Naive B cell (primary cell): ENCODE results near the gene COX10. TPM values are rescaled to one million over a fixed set of nuclear protein-coding genes. Genes with fewer than 3 reads are reported as not detected.

ENCODE experiments used
- ATAC-seq, 2 donors: fragments of 150-1000 bp; cut with Tn5 transposase; 2 replicates each; pipeline ENCODE4 v1.10.0; 2021; ENCODE audit warnings: low read depth in 2 of 2, mild to moderate bottlenecking in 2 of 2, moderate library complexity in 2 of 2
- DNase-seq: peaks from one replicate; pipeline ENCODE4 v3.0.0; 2022
- H3K27ac Mint-ChIP-seq, 6 donors: one replicate each; pipeline ENCODE4 v1.8.0; 2020 to 2022; ENCODE audit warnings: mild to moderate bottlenecking in 6 of 6, mixed read lengths in 6 of 6, moderate library complexity in 5 of 6, inconsistent platforms in 2 of 6
- H3K27me3 Mint-ChIP-seq, 3 donors: one replicate each; pipeline ENCODE4 v1.8.0; 2021 to 2022; ENCODE audit warnings: mixed read lengths in 3 of 3, mild to moderate bottlenecking in 1 of 3
- H3K36me3 Mint-ChIP-seq, 2 donors: one replicate each; pipeline ENCODE4 v1.8.0; 2020 to 2022; ENCODE audit warnings: mixed read lengths in 2 of 2, inconsistent platforms in 1 of 2, mild to moderate bottlenecking in 1 of 2
- H3K4me1 Mint-ChIP-seq, 3 donors: one replicate each; pipeline ENCODE4 v1.8.0; 2020 to 2022; ENCODE audit warnings: mixed read lengths in 3 of 3, inconsistent platforms in 1 of 3, mild to moderate bottlenecking in 1 of 3, moderate library complexity in 1 of 3
- H3K4me3 Mint-ChIP-seq, 8 donors: one replicate each; pipeline ENCODE4 v1.8.0; 2020 to 2022; ENCODE audit warnings: mild to moderate bottlenecking in 8 of 8, mixed read lengths in 8 of 8, moderate library complexity in 8 of 8, inconsistent platforms in 2 of 8
- H3K9me3 Mint-ChIP-seq, 7 donors: one replicate each; pipeline ENCODE4 v1.8.0; 2020 to 2022; ENCODE audit warnings: mixed read lengths in 7 of 7, mild to moderate bottlenecking in 5 of 7, inconsistent platforms in 2 of 7, moderate library complexity in 1 of 7
- polyA plus RNA-seq, 6 donors: library from polyadenylated mRNA; unstranded; fragments of 300-500 nt; fragmentation: Illumina TruSeq; gene quantifications; one replicate each; pipeline ENCODE4 v1.2.3, GENCODE V29; 2021; ENCODE audit warnings: low read depth in 6 of 6

The COX10 gene
- polyA plus RNA-seq, 6 donors from 2014 or later = 16.7 to 30.8 (median 20.8) TPM

DNA sequence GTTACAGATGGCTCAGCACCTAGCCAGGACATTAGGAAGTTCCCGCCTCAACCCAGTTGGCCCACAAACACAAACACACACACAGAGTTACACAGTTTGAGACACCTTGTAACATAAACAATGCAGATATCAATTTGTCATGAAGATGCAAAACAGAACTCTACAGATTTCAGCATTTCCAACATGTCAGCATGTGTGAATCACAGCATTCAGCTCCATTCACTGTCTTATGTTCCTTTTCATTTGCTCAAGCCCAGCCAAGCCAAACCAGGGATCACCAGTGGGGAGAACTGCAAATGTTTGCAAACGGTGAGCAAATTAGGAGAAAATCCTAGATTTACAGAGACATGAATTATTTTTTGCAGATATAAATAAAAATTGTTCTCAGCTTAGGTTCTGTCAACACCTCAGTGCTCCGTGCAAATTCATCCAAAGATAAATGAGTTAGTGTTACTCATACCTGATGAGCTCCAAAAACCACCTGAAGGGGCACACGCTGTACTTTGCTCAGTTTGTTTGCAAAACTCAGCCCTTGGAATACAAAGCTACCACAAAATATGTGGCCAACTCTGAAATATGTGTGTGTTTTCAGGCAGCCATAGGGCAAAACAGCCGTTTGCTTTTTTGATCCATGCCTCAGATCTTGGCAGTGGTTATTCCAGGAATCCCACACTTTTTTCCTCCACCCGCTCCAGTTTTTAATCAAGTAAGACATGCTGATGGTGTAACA lies 16.3 kb upstream of the COX10 start:
- ATAC-seq = no peak
- Mint-ChIP-seq H3K27me3 (no peaks in the 10 kb centered on the region), H3K27ac (no peak overlapping the region)

DNA sequence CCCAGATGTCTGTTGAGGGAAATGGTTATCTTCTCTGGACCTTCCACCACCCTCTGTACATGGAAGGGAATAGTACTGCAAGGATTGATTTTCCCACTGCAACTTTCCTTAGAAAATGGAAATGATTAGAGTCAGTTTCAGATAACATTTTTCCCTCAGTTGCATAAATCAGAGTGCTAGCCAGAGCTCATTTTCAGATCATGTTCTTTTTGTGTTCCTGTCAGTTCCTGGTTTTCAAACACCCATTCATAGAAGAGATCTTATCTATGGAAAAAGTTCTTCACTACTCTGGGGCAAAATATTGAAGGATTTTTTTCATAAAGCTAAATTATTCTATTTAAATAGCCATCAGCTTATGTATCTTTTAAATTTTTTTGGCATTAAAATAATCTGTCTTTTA lies 11.7 kb upstream of the COX10 start:
- Mint-ChIP-seq H3K27me3 (no peaks in the 10 kb centered on the region), H3K4me3 (no peak overlapping the region), H3K9me3 (peaks cover 0 to 5% (median 4%) of the 10 kb centered on the region in 7 donors), H3K36me3 (peaks cover 22 to 33% of the 10 kb centered on the region in 2 donors), H3K4me1 (no peaks in the 10 kb centered on the region), H3K27ac (no peak overlapping the region)
- ATAC-seq = no peak
- no peak for DNase-seq

More for the DNA sequence above, 16.3 kb upstream of the COX10 start:
- no peak for DNase-seq
- no peak overlapping the region for H3K4me3 Mint-ChIP-seq
- H3K4me1 Mint-ChIP-seq = no peaks in the 10 kb centered on the region
- H3K36me3 Mint-ChIP-seq = peaks cover 5 to 21% of the 10 kb centered on the region in 2 donors
- H3K9me3 Mint-ChIP-seq = peaks cover 0 to 5% (median 4%) of the 10 kb centered on the region in 7 donors

DNA sequence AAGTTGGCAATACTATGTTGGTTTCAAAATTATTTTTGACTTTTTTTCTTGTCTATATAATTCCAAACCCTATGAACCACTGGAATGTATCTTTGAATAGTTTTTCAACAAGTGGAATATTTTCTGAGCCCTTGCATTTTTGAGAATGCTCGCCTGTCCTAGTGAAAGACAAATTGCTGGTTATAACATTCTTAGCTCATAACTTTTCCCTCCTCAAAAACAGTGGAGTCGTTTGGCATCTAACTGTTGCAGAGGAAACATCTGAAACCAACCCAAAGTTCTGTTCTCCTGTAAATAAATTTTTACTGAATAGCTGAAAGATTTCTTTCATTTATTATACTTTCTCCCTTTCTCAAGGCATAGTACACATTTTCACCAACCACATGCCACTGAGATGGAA lies 11.3 kb upstream of the COX10 start:
- Mint-ChIP-seq H3K27me3 (no peaks in the 10 kb centered on the region), H3K36me3 (peaks cover 22 to 33% of the 10 kb centered on the region in 2 donors), H3K27ac (no peak overlapping the region), H3K4me1 (no peaks in the 10 kb centered on the region), H3K9me3 (peaks cover 0 to 5% (median 4%) of the 10 kb centered on the region in 7 donors), H3K4me3 (no peak overlapping the region)
- ATAC-seq = no peak
- DNase-seq = no peak

DNA sequence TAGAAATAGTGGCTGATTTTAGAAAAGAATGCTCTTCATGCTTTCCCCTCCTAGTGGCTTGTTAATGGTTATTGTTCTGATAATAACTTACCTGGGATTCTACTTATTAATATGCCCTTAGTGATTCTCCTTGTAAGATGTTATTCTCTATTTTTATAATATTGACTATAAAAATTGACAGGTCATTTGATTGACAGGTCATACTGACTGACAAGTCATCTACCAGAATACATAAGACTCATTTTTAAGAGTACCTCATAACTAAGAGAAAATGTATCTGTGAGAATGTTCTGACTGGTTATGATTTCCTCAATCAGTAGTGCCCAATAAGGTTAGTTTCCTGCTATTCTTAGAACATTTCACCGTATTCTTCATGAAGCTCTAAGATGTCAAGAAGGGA lies 8.6 kb upstream of the COX10 start:
- H3K4me1 Mint-ChIP-seq = no peaks in the 10 kb centered on the region
- no peaks in the 10 kb centered on the region for H3K27me3 Mint-ChIP-seq
- H3K4me3 Mint-ChIP-seq = no peak overlapping the region
- ATAC-seq = no peak
- peaks cover 22 to 29% of the 10 kb centered on the region in 2 donors for H3K36me3 Mint-ChIP-seq
- peaks cover 0 to 5% (median 4%) of the 10 kb centered on the region in 7 donors for H3K9me3 Mint-ChIP-seq
- no peak for DNase-seq
- H3K27ac Mint-ChIP-seq = no peak overlapping the region

DNA sequence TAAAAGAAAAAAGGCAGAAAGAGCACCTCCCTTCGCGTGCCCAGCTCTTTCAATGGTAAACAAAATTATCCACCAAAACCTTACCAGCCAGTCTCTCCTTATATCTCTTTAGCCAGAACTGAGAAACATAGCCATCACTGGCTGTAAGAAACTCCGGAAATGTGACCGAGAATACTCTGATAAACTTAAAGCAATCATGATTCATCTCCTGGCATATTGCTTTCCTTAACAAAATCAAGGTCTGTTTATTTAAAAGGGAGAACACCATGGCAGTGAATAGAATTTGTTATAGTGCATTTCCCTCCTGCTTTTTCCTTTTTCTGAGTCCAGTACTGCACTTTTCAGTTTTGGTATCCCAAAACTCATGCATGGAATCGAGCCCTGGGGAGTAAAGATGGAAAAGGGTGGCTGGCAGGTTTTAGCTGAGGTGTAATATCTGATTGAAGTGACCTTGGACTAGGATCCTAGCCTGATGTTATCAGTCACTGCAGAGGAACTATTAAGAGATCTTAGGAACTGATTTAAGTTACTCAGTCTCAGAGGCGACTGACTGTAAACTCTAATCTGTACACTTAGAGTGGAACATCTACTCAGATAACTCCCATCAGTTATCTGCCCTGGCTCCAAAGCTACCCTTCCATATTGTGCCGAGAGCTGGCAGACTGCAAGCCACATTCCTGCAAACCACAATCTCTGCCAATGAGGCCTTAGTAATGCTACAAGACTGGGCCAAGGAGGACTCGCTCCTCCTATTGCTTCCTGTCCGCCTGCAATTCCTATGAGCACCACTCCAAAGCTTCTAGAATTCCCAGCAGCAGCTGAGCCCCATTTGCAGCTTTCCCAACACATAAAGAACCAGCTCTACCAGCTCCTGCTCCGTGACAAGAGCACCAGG lies 7.4 kb upstream of the COX10 start:
- no peak overlapping the region for H3K27ac Mint-ChIP-seq
- peaks cover 21 to 25% of the 10 kb centered on the region in 2 donors for H3K36me3 Mint-ChIP-seq
- peaks cover 0 to 3% (median 0%) of the 10 kb centered on the region in 7 donors for H3K9me3 Mint-ChIP-seq
- no peak overlapping the region for H3K4me3 Mint-ChIP-seq
- H3K27me3 Mint-ChIP-seq = no peaks in the 10 kb centered on the region
- ATAC-seq (no peak), DNase-seq (no peak)
- H3K4me1 Mint-ChIP-seq = no peaks in the 10 kb centered on the region

DNA sequence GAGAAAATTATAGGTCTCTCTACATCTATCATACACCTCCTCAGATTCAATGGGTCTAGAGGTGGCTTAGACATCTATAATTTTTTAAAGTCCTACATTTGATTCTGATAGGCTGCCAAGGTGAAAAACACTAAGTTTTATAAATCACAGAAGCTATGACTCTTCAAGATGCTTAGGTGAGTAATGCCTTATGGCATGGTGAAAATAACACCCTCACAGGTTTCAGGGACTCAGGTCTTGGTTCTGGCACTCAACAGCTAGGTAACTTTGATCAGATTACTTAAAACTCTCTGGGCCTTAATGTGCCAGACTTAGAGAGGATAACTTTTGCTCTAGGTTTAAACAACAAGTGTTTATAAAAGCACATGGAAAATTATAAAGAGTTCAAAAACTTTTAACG lies 2.0 kb upstream of the COX10 start:
- no peak for DNase-seq
- Mint-ChIP-seq H3K36me3 (peaks cover 4 to 6% of the 10 kb centered on the region in 2 donors), H3K27ac (no peak overlapping the region), H3K9me3 (no peaks in the 10 kb centered on the region), H3K4me3 (peak overlapping the region in 2 of 8 donors; percentile 24 to 30), H3K4me1 (peaks cover 24 to 33% (median 31%) of the 10 kb centered on the region in 3 donors), H3K27me3 (no peaks in the 10 kb centered on the region)
- ATAC-seq = no peak

DNA sequence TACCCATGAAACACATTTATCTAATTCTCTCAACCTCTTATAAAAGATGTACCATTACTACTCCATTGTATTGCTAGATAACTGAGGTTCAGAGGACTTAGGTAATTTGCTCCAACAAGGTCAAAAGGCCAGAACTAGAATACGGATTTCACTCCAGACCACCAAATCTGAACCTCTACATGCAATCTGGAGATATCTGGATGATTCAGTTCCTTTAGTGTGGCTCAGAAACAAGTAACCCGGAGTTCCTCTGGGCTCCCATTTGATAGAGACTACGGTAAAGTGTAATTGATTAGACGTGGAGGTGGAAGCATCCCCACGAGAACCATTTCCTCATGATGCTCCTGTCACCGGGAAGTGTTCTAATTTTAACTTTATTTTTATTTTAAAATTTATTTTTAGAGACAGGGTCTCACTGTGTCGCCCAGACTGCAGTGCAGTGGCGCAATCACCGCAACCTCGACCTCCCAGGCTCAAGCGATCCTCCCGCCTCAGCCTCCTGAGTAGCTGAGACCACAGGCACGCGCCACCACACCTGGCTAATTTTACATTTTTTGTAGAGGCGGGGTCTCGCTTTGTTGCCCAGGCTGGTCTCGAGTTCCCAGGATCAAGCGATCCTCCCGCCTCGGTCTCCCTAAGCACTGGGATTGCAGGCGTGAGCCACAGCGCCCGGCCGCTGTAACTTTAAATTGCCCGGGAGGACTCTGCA lies 608 bp upstream of the COX10 start:
- Mint-ChIP-seq H3K9me3 (no peaks in the 10 kb centered on the region), H3K36me3 (peaks cover 6 to 8% of the 10 kb centered on the region in 2 donors), H3K27ac (peak overlapping the region; percentile 39 to 98 (median 92)), H3K4me1 (peaks cover 32 to 40% (median 35%) of the 10 kb centered on the region in 3 donors), H3K27me3 (no peaks in the 10 kb centered on the region), H3K4me3 (peak overlapping the region; percentile 93 to 99 (median 96))
- peak; percentile 7 to 15 for ATAC-seq
- DNase-seq = no peak

DNA sequence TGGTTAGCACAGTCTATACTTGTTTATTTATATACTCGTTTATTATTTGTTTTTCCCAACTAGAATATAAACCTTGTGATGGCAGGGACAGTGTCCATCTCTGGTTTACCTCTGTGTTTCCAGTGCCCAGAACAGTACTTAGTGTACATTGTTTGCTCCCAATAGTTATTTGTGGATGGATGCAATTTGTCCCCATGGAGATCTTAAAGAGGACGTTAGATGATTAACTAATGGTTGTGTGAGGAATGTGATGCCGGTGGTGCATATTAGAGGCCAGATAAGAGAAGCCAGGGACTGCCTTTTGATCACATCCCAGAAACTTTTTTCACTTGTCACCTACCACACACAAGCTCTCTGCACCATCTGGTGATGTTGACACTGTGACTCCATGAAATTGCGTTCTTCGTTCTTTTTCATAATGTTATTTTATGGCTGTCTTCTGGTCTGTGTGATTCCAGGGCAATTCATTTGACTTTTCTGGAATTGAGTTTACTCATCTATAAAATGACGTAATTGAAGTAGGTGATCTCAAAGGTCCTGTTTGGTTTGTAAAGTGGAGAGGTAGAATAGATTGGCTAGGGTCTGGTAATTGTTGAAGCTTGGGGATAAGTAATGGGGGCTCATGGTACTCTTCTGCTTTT lies 1.2 kb downstream of the COX10 start:
- Mint-ChIP-seq H3K4me1 (peaks cover 32 to 40% (median 35%) of the 10 kb centered on the region in 3 donors), H3K36me3 (peaks cover 6 to 8% of the 10 kb centered on the region in 2 donors)

DNA sequence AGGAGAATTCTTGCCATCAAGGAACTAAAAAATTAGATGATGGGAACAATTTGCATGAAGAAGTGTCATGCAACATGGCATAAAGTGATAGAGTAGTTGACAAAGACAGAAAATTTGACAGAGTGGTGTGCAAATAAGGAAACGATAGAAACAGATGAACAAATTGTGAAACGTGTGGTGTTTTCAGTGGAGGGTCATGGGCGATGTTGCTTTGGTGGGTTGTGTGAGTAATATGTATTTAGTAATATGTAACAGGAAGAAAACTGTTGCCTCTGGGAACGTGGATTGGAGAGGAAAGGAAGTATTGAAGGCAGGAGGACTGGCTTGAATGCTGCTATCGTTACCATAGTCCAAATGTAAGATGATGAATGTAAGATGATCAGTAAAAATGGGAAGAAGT lies 3.6 kb downstream of the COX10 start:
- Mint-ChIP-seq H3K27ac (no peak overlapping the region), H3K27me3 (no peaks in the 10 kb centered on the region), H3K4me3 (peak overlapping the region in 1 of 8 donors; percentile 15), H3K36me3 (peaks cover 0 to 9% of the 10 kb centered on the region in 2 donors), H3K9me3 (no peaks in the 10 kb centered on the region), H3K4me1 (peaks cover 30 to 38% (median 33%) of the 10 kb centered on the region in 3 donors)
- ATAC-seq (no peak), DNase-seq (no peak)

More for the DNA sequence above, 1.2 kb downstream of the COX10 start:
- Mint-ChIP-seq H3K27me3 (no peaks in the 10 kb centered on the region), H3K4me3 (peak overlapping the region; percentile 15 to 99 (median 96)), H3K27ac (peak overlapping the region in 2 of 6 donors; percentile 68 to 90), H3K9me3 (no peaks in the 10 kb centered on the region)
- no peak for ATAC-seq
- DNase-seq = no peak

DNA sequence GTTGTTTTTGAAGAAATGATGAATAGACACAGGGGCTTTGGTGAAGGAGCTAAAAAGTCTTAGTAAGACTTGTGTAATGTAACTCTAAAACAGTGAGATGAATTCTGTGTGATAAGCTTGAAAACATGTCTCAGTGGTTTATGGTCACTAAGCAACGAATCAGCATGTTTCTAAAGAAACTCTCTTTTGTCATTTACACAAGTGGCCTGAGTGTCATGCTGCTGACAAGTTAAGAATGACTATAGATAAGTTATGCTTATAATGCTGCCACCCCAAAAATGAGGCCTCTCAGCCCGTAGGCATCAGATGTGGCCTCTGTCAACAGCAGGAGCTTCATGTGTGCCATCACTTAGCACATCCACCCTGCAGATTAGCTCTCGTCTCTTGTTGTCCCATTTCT lies 8.7 kb downstream of the COX10 start:
- no peak for ATAC-seq
- no peaks in the 10 kb centered on the region for H3K27me3 Mint-ChIP-seq
- peak overlapping the region in 1 of 6 donors; percentile 52 for H3K27ac Mint-ChIP-seq
- H3K4me1 Mint-ChIP-seq = peaks cover 3 to 13% (median 12%) of the 10 kb centered on the region in 3 donors
- peaks cover 28 to 29% of the 10 kb centered on the region in 2 donors for H3K36me3 Mint-ChIP-seq
- DNase-seq = no peak
- H3K4me3 Mint-ChIP-seq = no peak overlapping the region
- no peaks in the 10 kb centered on the region for H3K9me3 Mint-ChIP-seq

DNA sequence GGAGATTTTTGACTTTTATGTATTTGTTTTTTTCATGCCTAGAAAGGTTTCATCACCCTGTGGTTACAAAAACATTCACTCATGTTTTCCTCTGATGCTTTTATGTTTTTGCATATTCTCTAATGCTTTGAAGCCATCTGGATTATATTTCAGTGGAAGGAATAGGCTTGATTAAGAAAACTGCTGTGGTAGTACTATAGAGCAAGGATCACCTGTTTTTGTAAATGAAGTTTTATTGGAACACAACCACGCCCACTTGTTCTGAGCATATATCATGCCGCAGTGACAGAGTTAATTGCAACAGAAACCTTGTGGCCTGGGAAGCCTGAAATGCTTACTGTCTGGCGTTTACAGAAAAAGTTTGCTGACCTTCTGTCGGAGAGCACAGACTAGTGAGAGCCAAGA lies 11.5 kb downstream of the COX10 start:
- no peak for ATAC-seq
- Mint-ChIP-seq H3K9me3 (no peaks in the 10 kb centered on the region), H3K27ac (peak overlapping the region in 2 of 6 donors; percentile 18 to 68), H3K4me1 (peaks cover 3 to 17% (median 10%) of the 10 kb centered on the region in 3 donors), H3K4me3 (no peak overlapping the region), H3K36me3 (peaks cover 24 to 29% of the 10 kb centered on the region in 2 donors), H3K27me3 (no peaks in the 10 kb centered on the region)
- DNase-seq = no peak

DNA sequence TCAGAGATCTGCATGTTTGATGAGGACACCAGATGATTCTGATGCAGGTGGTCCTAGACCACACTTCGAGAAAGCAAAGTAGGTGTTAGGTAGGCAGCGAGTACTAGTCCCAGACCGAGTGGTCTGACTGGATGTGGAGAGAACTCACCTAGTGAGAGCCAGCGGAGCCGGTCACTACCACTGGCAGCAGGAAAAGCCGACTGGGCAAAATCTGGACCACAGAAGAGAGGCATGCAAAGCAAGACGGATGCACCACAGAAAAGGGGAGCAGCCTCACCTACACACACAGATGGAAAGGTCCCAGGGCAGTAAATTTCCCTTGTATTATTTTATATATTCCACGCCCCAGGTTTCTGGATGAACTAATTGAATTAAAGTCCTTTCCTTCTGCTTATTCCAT lies 13.5 kb downstream of the COX10 start:
- no peak for DNase-seq
- no peaks in the 10 kb centered on the region for H3K9me3 Mint-ChIP-seq
- H3K4me1 Mint-ChIP-seq = peaks cover 3 to 27% (median 10%) of the 10 kb centered on the region in 3 donors
- peak overlapping the region in 1 of 6 donors; percentile 18 for H3K27ac Mint-ChIP-seq
- no peaks in the 10 kb centered on the region for H3K27me3 Mint-ChIP-seq
- ATAC-seq = no peak
- peaks cover 26 to 38% of the 10 kb centered on the region in 2 donors for H3K36me3 Mint-ChIP-seq
- H3K4me3 Mint-ChIP-seq = peak overlapping the region in 1 of 8 donors; percentile 48

DNA sequence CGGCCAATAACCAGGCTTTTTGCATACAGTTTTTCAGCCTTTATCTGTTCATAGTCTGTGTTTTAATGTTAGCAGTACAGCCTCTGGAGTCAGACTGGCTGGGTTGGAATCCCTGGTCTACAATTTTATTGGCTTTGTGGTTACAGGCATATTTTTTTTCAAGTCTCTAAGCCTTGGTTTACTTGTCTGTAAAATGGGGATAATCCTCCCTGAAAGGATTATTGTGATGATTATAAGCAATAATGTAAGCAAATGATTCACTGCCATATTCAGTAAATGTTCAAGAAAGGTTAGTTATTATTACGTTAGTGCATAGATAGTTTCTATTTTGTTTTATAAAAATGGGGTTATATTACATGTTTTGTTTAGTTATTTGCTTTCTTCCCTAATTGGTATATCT lies 15.7 kb downstream of the COX10 start:
- H3K27ac Mint-ChIP-seq = no peak overlapping the region
- DNase-seq (no peak), ATAC-seq (no peak)
- H3K9me3 Mint-ChIP-seq = no peaks in the 10 kb centered on the region
- no peak overlapping the region for H3K4me3 Mint-ChIP-seq
- H3K4me1 Mint-ChIP-seq = peaks cover 3 to 31% (median 13%) of the 10 kb centered on the region in 3 donors
- H3K27me3 Mint-ChIP-seq = no peaks in the 10 kb centered on the region
- peaks cover 18 to 24% of the 10 kb centered on the region in 2 donors for H3K36me3 Mint-ChIP-seq
